ENCODE data around the gene BICD1.

The BICD1 gene

DNA sequence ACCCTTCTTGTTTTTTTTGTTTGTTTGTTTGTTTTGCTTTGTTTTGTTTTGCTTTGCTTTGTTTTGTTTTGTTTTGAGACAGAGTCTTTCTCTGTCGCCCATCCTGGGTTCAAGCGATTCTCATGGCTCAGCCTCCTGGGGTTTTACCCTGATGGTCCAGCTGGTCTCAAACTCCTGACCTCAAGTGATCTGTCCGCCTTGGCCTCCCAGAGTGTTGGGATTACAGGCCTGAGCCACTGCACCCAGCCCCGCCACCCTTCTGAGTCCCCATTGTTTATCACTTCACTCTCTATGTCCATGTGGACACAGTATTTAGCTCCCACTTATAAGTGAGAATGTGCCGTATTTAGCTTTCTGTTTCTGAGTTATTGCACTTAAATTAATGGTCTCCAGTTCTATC, 36.9 kb upstream of the BICD1 start:
- no peak overlapping the region for H3K4me3 ChIP-seq (ENCODE audit: low read depth, low read length)
- TF ChIP-seq, protein P1, sequence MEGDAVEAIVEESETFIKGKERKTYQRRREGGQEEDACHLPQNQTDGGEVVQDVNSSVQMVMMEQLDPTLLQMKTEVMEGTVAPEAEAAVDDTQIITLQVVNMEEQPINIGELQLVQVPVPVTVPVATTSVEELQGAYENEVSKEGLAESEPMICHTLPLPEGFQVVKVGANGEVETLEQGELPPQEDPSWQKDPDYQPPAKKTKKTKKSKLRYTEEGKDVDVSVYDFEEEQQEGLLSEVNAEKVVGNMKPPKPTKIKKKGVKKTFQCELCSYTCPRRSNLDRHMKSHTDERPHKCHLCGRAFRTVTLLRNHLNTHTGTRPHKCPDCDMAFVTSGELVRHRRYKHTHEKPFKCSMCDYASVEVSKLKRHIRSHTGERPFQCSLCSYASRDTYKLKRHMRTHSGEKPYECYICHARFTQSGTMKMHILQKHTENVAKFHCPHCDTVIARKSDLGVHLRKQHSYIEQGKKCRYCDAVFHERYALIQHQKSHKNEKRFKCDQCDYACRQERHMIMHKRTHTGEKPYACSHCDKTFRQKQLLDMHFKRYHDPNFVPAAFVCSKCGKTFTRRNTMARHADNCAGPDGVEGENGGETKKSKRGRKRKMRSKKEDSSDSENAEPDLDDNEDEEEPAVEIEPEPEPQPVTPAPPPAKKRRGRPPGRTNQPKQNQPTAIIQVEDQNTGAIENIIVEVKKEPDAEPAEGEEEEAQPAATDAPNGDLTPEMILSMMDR (IDR thresholded peaks at IDR 0.05; ENCODE audit: insufficient read depth, low read depth, low read length, missing control alignments): no peak
- no peak for DNase-seq (ENCODE audit: low read depth)

DNA sequence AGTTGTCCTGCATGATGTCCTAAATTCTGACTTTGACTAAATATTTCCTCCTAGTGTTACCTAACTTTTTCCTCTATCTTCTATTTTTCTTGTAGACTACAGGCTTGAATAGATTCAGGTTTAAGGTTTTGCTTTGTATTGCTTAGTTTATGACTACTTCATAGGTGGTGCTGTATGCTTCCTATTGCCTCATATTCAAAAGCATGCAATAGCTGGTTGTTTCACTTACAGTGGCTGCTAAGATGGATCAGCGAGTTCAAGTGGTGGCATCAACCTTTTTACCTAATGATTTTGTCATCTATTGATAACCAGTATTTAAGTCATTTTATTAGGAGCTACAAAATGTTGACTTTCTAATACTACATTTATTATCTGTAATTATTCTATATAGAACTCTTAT, 36.3 kb upstream of the BICD1 start:
- no peak overlapping the region for H3K4me3 ChIP-seq (ENCODE audit: low read depth, low read length)
- TF ChIP-seq, protein P1 (IDR thresholded peaks at IDR 0.05; ENCODE audit: insufficient read depth, low read depth, low read length, missing control alignments): no peak
- DNase-seq (ENCODE audit: low read depth): no peak

DNA sequence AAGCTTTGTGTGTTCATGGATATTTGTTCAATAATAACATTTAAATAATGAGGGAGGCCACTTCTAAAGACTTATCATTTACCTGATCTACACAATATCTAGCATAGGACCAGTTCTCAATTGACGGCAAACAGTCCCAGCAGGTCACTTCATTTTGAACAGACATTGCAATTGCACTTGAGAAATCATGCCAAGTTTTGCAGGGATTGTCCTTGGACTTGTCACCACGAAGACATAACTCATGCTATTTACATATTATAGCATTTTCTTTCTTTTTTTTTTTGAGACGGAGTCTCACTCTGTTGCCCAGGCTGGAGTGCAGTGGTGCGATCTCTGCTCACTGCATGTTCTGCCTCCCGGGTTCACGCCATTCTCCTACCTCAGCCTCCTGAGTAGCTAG, 34.5 kb upstream of the BICD1 start:
- TF ChIP-seq, protein P1 (IDR thresholded peaks at IDR 0.05; ENCODE audit: insufficient read depth, low read depth, low read length, missing control alignments): no peak
- H3K4me3 ChIP-seq (ENCODE audit: low read depth, low read length): no peak overlapping the region
- no peak for DNase-seq (ENCODE audit: low read depth)

DNA sequence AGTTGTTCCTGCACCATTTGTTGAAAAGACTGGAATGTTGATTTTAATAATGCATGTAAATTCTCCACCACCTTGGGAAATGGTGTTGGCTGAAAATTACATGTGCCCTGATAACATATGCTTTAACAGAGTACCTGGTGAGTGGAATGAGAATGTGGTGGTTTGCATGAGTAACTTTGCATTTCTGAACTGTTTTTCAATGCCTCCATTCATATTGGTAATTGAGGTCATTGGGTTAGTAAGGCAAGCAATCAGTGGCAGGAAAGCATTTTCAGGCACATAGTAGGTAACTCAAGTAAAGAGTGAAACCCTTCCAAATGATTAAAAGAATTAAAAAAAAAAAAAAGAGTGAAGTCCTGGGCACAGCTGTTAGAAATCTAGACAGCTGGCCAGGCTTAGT, 32.2 kb upstream of the BICD1 start:
- no peak overlapping the region for H3K4me3 ChIP-seq (ENCODE audit: low read depth, low read length)
- DNase-seq (ENCODE audit: low read depth): no peak
- TF ChIP-seq, protein P1 (IDR thresholded peaks at IDR 0.05; ENCODE audit: insufficient read depth, low read depth, low read length, missing control alignments): no peak

DNA sequence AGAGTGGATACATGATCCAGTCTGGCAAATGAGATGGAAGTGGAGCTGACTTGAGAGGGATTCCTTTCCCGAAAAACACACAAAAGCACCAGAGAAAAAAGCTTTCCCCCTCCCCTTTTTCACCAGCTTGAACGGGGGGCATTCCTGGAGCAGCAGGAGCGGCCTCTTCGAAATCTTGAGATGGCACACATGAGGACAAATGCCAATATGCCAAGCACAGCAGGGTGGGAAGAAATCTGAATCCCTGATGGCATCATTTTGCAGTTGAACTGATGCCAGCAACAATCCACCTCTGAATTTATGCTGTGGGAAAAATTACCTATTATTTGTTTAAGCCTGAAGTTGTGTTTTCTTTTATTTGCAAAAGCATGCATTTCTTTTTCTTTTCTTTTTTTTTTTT, 29.7 kb upstream of the BICD1 start:
- TF ChIP-seq, protein P1 (IDR thresholded peaks at IDR 0.05; ENCODE audit: insufficient read depth, low read depth, low read length, missing control alignments): no peak
- no peak overlapping the region for H3K4me3 ChIP-seq (ENCODE audit: low read depth, low read length)
- DNase-seq (ENCODE audit: low read depth): no peak

DNA sequence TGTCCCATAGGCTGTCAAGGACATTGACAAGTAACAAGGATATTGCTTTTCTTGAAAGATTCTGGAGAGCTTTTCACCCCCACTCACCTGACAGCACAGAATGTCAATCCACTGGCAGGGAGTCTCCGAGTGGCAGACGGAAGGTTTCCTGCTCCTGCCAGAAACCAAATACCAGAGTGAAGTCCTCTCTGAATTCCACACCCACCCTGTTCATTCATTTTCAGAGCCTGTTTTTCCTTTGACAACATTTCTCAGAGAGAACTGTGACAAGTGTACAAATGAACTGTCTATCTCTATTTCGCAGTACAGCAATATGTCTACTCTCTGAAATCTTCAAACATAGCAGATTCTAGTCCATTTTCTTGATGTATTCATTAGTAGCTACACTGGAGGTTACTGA, 26.2 kb upstream of the BICD1 start:
- DNase-seq (ENCODE audit: low read depth): no peak
- TF ChIP-seq, protein P1 (IDR thresholded peaks at IDR 0.05; ENCODE audit: insufficient read depth, low read depth, low read length, missing control alignments): no peak
- H3K4me3 ChIP-seq (ENCODE audit: low read depth, low read length): no peak overlapping the region

DNA sequence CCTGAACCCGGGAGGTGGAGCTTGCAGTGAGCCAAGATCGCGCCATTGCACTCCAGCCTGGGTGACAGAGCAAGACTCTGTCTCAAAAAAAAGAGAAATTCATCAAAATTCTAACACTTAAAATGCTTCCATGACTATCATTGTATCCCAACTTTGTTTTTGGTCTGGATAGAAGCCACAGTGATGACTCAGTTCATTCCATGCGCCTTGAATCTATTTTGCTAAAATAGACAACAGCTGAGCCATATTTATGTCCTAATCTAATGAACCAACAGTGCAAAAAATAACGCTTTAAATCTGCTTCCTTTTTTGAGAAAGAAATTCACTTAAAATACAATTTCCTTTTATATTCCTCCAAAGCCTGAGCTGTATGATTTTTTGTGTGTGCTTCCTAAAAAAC, 23.2 kb upstream of the BICD1 start:
- TF ChIP-seq, protein P1 (IDR thresholded peaks at IDR 0.05; ENCODE audit: insufficient read depth, low read depth, low read length, missing control alignments): no peak
- no peak overlapping the region for H3K4me3 ChIP-seq (ENCODE audit: low read depth, low read length)
- DNase-seq (ENCODE audit: low read depth): no peak

Measured in GM12865 (cell line).